HG03039 (cell line): ENCODE data around the gene DOK1.

Source experiments
- ATAC-seq: cut with Tn5 transposase; IDR thresholded peaks from one replicate; pipeline ENCODE4 v1.9.1; 2021; ENCODE audit warnings: mild to moderate bottlenecking, moderate library complexity; ENCODE audit not compliant: unreplicated experiment

DOK1 gene

GRCh38 chr2:74525717-74526648 is 28.5 kb upstream of the DOK1 start, which contains the start of gene DQX1:
DQX1 (minus strand) TSS chr2:74526231; CDS start chr2:74525729, 502 bp downstream.
- no peak for ATAC-seq

DNA sequence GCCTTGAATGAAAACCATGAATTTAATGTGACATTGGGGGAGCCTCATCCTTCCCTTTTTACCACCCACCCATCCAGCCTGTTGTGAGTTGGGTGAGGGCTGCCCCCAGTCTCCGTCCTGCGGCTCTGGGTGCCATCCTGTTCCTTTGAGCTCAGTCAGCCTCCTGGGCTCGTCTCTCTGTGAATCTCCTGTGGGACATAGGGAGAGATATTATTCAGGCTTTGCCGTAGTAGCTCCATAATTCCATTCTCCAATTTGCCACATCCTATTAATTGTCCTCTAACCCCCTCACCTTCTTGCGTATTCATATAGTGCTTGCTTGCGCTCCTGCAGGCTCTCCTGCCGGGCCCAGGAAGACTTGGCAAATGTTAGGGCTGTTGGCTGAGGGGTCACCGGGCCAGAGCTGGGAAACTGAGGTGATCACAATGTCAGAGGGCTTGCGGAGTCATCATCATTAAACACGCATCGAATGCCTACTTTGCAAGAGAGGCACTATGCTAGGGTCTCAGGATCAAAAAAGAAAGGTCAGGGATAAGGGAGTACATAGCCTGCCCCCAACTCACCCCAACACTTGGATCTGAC is 27.8 kb upstream of the DOK1 start:
- no peak for ATAC-seq

- ATAC-seq = no peak
Measured at GRCh38 chr2:74527741-74528140, 26.8 kb upstream of the DOK1 start.

DNA sequence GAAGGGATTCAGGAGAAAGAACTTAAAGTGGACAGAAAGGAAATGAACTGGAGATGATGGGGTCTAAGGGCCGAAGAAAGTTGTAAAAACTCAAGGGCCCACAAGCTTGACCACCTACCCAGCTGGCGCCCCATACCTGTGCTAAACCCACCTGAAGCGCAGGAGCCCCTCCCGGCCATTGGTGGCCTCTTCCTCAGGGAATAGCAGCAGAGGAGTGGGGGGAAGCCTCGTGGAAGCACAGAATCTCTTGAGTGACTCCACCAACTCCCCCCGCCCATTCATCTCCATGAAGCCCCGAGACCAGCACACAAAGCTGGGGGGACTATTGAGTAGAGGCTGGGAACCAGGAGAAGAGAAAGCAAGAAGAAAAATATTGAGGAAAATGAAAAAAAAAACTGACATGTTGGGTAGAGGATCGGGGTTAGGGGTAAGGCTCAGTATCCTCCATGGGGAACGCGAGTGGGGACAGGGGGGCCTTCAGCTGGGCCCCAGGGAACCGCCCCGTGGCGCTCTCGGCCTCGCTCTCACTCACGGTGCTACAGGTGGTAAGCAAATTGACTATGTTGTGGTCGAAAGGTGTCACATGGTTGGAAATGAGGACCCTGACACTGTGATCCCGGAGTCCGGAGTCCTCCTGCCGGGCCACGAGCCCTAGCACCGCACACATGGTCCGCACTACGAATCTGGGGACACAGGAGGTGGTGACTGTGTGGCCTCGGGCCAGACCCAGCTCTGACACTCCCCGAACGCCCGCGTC is 25.7 kb upstream of the DOK1 start:
- peak; percentile 7 for ATAC-seq

GRCh38 chr2:74529357-74530238 is 24.9 kb upstream of the DOK1 start, which contains the start of the genes AUP1 and HTRA2:
AUP1 (minus strand) TSS chr2:74529706; CDS start chr2:74529629, 77 bp downstream.
HTRA2 (plus strand) TSS chr2:74529933; CDS start chr2:74530007, 74 bp downstream.
- peak; percentile 73 for ATAC-seq

DNA sequence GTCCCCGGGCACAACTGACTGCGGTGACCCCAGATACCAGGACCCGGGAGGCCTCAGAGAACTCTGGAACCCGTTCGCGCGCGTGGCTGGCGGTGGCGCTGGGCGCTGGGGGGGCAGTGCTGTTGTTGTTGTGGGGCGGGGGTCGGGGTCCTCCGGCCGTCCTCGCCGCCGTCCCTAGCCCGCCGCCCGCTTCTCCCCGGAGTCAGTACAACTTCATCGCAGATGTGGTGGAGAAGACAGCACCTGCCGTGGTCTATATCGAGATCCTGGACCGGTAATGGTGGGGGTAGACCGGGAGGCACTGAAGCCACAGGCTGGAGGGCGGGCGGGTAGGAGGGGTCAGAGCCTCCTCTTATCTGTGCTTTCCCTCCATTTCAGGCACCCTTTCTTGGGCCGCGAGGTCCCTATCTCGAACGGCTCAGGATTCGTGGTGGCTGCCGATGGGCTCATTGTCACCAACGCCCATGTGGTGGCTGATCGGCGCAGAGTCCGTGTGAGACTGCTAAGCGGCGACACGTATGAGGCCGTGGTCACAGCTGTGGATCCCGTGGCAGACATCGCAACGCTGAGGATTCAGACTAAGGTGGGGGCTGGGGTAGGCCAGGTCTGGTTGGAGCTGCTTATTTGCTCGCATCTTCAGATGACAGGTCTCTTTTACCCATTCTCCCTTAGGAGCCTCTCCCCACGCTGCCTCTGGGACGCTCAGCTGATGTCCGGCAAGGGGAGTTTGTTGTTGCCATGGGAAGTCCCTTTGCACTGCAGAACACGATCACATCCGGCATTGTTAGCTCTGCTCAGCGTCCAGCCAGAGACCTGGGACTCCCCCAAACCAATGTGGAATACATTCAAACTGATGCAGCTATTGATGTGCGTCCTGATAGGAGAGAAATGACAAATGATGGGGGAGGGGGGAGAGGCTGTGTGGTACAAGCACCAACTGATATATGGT is 24.0 kb upstream of the DOK1 start:
- no peak for ATAC-seq

DNA sequence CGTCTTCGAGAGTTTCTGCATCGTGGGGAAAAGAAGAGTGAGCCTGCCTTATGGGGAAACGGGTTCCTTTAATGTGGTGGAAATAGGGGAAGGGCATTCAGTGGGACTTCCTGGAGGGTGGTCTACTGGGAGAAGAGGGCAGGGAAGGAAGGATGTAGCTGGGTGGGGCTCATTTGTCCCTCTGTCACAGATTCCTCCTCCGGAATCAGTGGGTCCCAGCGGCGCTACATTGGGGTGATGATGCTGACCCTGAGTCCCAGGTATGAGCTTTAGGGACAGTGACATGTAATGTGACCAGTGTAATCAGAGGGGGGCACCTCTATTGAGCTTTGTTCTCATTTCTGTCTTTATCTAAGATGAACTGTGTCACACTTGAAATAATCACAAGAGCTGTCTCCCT is 22.9 kb upstream of the DOK1 start:
- ATAC-seq = no peak

DNA sequence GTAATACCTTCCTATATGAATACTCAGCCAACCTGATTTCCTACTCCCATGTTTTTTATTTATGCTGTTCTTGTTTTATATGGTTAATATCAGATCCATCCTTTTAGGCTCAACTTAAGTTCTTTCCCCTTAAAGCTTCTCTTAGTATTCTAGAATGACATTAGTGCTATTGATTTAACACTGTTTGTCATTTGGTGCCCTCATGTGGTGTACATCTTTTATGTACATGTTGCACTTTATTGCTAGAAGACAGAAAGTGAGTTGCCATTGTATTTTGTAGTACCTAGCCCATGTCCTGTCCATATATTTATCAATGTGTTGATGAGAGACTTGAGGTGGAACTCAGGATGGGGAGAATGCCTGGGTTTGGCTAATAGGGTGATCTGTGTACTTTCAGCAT is 22.3 kb upstream of the DOK1 start:
- no peak for ATAC-seq

DNA sequence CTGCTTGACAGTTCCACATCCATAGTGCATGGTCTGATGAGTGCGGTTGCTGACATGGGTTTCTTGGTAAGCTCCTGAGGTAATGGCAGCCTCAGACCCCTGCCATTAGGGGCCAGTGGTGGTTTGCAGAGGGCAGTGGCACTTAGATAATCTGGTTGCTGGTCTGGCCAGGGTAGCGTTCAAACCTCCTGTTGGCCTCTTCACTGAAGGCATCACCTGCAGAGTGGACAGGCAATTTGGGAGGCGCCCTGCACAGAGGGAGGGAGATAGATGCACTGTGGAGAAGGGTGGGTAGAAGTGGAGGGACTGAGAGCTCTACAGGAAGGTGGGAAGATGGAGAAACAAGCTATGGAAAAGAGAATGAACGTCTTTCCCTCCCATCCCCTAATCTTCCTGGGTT is 21.1 kb upstream of the DOK1 start:
- ATAC-seq = no peak

DNA sequence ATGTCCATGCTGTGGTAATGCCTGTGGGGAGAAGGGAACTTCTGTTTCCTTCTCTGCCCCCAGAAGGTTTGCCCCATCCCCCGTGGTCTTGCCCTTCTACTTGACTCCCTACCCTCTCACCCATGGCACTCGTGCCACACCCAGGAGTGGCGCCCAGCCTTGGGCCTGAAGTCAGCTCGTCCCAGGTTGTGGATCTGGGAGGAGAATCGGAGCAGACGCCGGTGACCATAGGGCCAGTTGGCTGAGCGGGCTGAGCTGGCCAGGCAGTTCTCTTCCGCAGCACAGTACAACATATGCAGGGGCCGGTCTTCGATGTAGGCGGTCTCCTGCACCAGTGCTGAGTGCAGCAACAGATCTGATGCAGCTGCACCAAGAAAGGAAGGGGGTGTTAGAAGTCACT is 20.1 kb upstream of the DOK1 start:
- ATAC-seq = no peak

DNA sequence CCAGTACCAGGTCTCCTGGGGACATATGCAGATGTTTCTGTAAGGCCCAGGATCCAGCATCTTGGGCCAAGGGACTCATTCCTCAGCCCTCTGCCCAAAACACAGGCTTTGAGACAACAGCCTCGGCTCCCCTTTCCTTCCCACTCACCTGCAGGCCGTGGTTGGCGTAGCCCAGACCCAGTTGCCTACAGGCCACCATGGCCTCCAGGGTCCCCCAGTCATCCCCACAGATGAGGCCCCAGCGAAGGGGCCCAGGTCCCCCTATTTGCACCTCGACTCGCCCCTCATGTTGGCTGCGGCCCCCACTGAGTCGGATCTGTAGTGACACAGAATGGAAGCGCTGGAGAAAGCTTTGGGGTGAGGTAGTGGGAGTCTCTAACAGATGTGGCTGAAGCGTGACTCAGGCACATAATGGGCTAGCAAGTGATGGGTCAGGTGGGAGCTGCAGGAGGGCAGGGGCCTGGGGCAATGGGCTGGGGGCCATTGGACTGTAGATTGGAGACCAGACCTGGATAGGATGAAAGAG is 19.0 kb upstream of the DOK1 start:
- ATAC-seq = no peak

DNA sequence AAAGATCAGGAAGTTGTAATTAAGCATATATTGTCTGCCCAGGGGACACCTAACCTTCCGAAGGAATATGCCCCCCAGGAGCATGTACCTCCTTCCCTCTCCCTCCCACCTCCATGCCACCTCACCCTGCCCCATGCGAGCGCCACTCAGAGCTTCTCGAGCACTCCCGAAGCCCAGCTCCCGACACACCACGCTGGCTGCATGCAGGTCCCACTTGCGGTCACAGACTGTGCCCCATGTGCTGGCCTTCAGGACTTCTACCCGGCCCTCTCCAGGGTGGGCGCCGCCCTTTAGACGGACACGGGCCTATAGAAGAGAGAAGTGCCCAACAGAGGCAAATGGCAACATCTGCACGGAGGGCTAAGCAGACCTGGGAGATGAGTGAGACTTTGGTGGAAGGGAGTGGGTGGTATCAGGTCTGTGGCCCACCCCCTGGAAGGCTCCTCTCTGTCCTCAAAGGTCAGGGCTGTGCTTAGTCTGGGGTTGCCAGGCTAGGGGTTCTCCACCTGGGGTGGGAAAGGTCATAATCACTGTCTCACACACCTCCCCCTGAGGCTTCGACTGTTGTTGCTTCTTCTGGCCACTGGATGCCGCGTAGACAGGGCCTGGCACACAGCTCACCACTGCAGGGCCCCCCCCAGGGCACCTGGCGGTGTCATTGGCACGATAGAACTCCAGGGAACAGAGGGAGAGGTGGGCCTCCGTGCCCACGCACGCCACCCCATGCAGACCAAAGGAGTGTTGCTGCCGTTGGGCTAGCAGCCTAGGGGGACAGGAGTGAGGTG is 18.2 kb upstream of the DOK1 start:
- ATAC-seq = no peak

GRCh38 chr2:74537140-74537539 is 17.4 kb upstream of the DOK1 start:
- ATAC-seq = no peak

GRCh38 chr2:74538881-74539339 is 15.6 kb upstream of the DOK1 start:
- ATAC-seq = no peak

- ATAC-seq = no peak
Measured at GRCh38 chr2:74540291-74540690, 14.2 kb upstream of the DOK1 start.

DNA sequence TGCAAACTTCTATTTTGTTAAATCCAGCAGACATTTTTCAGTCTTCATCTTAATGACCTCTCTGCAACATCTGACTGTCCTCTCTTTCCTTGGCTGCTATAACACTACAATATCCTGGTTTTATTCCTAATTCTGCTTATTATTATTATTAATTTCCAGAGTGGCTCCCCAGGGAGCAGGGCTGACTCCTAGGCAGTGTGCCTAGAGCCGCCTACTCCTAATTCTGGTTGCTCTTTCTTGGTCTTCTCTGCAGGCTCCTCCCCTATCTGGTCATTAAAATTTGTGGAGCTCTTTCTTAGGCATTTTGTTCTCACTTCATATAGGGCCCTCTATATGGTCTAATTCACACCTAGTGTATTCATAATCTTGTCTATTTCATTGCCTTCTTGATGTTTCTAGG is 11.5 kb upstream of the DOK1 start:
- ATAC-seq = no peak

- ATAC-seq = no peak
Measured at GRCh38 chr2:74544634-74545033, 9.9 kb upstream of the DOK1 start.

DNA sequence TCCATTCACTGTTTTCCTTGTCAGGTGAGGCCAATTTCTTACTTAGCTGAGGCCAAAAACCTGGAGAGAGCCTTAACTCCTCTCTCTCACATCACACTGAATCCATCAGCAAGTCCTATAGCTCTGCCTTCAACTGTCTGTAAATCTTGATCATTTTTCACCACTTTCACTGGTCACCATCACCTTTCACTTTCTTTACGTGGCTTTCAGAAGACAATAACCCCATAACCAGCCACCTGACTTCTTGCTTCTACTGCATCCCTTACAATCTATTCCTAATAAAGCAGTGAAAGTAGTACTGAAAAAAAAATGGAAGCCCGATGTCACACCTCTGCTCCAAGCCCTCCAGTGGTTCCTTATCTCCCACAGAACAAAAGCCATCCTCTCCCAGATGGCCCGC is 8.5 kb upstream of the DOK1 start:
- no peak for ATAC-seq
